Gastrocnemius medialis (tissue), 4 donors: ENCODE measurements around the gene HOXB5.

ENCODE experiments used
- POLR2A ChIP-seq, 2 donors: fragments of 450-650 bp; IDR thresholded peaks; one replicate each; pipeline ENCODE4 v1.6.1; 2017; ENCODE audit warnings: antibody characterized with exemption in 2 of 2, mild to moderate bottlenecking in 2 of 2, moderate library complexity in 2 of 2
- TF ChIP-seq, protein P1 (sequence below), 5 experiments: fragments of 450-650 bp in 3 of 5; fragments of 200-600 bp in 2 of 5; sonication (generic) in 2 of 5; IDR thresholded peaks in 4 of 5; conservative IDR thresholded peaks in 1 of 5; 1 replicate in 4 of 5; 2 replicates in 1 of 5; pipeline ENCODE4 v1.5.1; 2016 to 2019; ENCODE audit warnings: antibody characterized with exemption in 5 of 5, mild to moderate bottlenecking in 3 of 5, moderate library complexity in 3 of 5

- TF ChIP-seq POLR2A (IDR thresholded peaks at IDR 0.05), result no peak
- TF ChIP-seq, protein P1, sequence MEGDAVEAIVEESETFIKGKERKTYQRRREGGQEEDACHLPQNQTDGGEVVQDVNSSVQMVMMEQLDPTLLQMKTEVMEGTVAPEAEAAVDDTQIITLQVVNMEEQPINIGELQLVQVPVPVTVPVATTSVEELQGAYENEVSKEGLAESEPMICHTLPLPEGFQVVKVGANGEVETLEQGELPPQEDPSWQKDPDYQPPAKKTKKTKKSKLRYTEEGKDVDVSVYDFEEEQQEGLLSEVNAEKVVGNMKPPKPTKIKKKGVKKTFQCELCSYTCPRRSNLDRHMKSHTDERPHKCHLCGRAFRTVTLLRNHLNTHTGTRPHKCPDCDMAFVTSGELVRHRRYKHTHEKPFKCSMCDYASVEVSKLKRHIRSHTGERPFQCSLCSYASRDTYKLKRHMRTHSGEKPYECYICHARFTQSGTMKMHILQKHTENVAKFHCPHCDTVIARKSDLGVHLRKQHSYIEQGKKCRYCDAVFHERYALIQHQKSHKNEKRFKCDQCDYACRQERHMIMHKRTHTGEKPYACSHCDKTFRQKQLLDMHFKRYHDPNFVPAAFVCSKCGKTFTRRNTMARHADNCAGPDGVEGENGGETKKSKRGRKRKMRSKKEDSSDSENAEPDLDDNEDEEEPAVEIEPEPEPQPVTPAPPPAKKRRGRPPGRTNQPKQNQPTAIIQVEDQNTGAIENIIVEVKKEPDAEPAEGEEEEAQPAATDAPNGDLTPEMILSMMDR (IDR thresholded peaks at IDR 0.05 in 4 of 5, conservative IDR thresholded peaks at IDR 0.05 in 1 of 5), result no peak
Observed at GRCh38 chr17:48610282-48611211, 17.0 kb upstream of the HOXB5 start, which contains the start of gene HOXB7.
